ENCODE measurements around the gene CD164L2.
A peak's percentile ranks its signal among the peaks of the same experiment; 100 is the strongest.

The CD164L2 gene

DNA sequence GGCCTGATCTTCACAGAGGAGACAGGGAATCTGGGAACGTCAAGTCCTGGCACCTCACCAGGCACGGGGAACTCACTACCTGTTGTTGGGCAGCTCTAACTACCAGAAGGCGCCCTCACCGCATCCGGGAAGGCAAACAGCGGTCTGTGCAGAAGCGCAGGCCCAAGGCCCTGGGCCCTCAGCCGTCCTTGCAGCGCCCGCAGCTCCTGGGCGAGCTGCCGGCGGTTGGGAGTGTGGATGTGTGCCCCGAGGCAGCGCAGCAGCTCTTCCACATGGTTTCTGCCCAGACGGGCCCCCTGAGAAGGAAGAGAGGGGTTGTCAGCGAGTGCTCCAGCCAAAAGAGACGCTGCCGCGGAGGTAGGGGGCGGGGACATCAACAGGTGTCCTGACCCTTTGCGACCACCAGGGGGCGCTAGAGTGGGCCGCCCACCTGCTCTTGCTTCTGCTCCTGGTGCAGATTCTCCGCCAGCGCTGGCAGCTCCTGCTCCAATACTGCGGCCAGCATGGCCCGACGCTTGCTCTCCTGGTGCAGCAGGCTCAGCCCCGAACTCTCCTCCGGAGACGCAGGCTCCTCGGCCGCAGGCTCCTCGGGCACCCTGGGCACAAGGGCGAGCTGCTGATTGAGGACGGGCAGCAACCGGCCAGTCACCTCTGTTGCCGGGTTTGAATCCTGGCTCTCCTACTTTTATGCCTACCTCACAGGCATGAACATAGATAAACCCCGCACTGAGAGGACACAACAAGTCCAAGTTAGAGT, 25.7 kb downstream of the CD164L2 start (continued):
- TF ChIP-seq ZNF274 (IDR thresholded peaks at IDR 0.05; ENCODE audit: low read length) (no peak), ZNF274 (tag by site-specific recombination; IDR thresholded peaks at IDR 0.05; ENCODE audit: borderline replicate concordance) (no peak), RBAK (tag by site-specific recombination; IDR thresholded peaks at IDR 0.05) (no peak), ZNF112 (tag by site-specific recombination; IDR thresholded peaks at IDR 0.05) (no peak), ZNF132 (tag by site-specific recombination; IDR thresholded peaks at IDR 0.05; ENCODE audit: borderline replicate concordance) (no peak), ZXDB (tag by site-specific recombination; IDR thresholded peaks at IDR 0.05) (no peak), ZNF341 (tag by site-specific recombination; IDR thresholded peaks at IDR 0.05; ENCODE audit: low read depth) (no peak), EGR2 (tag by site-specific recombination; IDR thresholded peaks at IDR 0.05; ENCODE audit: low read depth) (peak; percentile 81), ZNF16 (tag by site-specific recombination; IDR thresholded peaks at IDR 0.05; ENCODE audit: low read depth) (no peak), BCL11A (tag by site-specific recombination; IDR thresholded peaks at IDR 0.05; ENCODE audit: low read depth) (no peak), ZNF623 (tag by site-specific recombination; IDR thresholded peaks at IDR 0.05) (no peak), ZNF214 (tag by site-specific recombination; IDR thresholded peaks at IDR 0.05; ENCODE audit: borderline replicate concordance) (no peak), ZBTB7A (tag by site-specific recombination; IDR thresholded peaks at IDR 0.05; ENCODE audit: low read depth) (no peak), ZNF626 (tag by site-specific recombination; IDR thresholded peaks at IDR 0.05) (no peak), SP7 (tag by site-specific recombination; IDR thresholded peaks at IDR 0.05) (0 out of 2 replicates have a peak, but pooled peaks have one; percentile 22), ZNF2 (tag by site-specific recombination; IDR thresholded peaks at IDR 0.05) (0 out of 2 replicates have a peak, but pooled peaks have one; percentile 36), ZNF169 (tag by site-specific recombination; IDR thresholded peaks at IDR 0.05) (no peak), ZNF514 (tag by site-specific recombination; IDR thresholded peaks at IDR 0.05) (no peak), ZNF654 (tag by site-specific recombination; IDR thresholded peaks at IDR 0.05; ENCODE audit: low read depth) (peak; percentile 28; the same call in 1 of the 2 replicates), MYNN (tag by site-specific recombination; IDR thresholded peaks at IDR 0.05; ENCODE audit: borderline replicate concordance) (no peak), ZNF416 (tag by site-specific recombination; IDR thresholded peaks at IDR 0.05) (no peak), ZNF175 (tag by site-specific recombination; IDR thresholded peaks at IDR 0.05) (no peak), SCRT2 (tag by site-specific recombination; IDR thresholded peaks at IDR 0.05) (peak; percentile 100), ZBTB20 (tag by site-specific recombination; IDR thresholded peaks at IDR 0.05) (no peak), KLF16 (tag by site-specific recombination; IDR thresholded peaks at IDR 0.05) (peak; percentile 87), ZNF549 (tag by site-specific recombination; IDR thresholded peaks at IDR 0.05) (no peak), GLIS1 (tag by site-specific recombination; IDR thresholded peaks at IDR 0.05) (no peak), KLF9 (tag by site-specific recombination; IDR thresholded peaks at IDR 0.05; ENCODE audit: low read depth) (peak; percentile 89), ZFHX2 (tag by site-specific recombination; conservative IDR thresholded peaks at IDR 0.05) (peak; percentile 90), ZNF324 (tag by site-specific recombination; IDR thresholded peaks at IDR 0.05) (no peak), ZNF670 (tag by site-specific recombination; IDR thresholded peaks at IDR 0.05; ENCODE audit: low read depth) (no peak)
- TF ChIP-seq, protein P1, sequence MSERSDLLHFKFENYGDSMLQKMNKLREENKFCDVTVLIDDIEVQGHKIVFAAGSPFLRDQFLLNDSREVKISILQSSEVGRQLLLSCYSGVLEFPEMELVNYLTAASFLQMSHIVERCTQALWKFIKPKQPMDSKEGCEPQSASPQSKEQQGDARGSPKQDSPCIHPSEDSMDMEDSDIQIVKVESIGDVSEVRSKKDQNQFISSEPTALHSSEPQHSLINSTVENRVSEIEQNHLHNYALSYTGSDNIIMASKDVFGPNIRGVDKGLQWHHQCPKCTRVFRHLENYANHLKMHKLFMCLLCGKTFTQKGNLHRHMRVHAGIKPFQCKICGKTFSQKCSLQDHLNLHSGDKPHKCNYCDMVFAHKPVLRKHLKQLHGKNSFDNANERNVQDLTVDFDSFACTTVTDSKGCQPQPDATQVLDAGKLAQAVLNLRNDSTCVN (tag by site-specific recombination; optimal IDR thresholded peaks at IDR 0.05), result no peak
- TF ChIP-seq, protein P2, sequence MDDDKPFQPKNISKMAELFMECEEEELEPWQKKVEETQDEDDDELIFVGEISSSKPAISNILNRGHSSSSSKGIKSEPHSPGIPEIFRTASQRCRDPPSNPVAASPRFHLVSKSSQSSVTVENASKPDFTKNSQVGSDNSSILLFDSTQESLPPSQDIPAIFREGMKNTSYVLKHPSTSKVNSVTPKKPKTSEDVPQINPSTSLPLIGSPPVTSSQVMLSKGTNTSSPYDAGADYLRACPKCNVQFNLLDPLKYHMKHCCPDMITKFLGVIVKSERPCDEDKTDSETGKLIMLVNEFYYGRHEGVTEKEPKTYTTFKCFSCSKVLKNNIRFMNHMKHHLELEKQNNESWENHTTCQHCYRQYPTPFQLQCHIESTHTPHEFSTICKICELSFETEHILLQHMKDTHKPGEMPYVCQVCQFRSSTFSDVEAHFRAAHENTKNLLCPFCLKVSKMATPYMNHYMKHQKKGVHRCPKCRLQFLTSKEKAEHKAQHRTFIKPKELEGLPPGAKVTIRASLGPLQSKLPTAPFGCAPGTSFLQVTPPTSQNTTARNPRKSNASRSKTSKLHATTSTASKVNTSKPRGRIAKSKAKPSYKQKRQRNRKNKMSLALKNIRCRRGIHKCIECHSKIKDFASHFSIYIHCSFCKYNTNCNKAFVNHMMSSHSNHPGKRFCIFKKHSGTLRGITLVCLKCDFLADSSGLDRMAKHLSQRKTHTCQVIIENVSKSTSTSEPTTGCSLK (tag by site-specific recombination; IDR thresholded peaks at IDR 0.05), result no peak
- TF ChIP-seq, protein P3, sequence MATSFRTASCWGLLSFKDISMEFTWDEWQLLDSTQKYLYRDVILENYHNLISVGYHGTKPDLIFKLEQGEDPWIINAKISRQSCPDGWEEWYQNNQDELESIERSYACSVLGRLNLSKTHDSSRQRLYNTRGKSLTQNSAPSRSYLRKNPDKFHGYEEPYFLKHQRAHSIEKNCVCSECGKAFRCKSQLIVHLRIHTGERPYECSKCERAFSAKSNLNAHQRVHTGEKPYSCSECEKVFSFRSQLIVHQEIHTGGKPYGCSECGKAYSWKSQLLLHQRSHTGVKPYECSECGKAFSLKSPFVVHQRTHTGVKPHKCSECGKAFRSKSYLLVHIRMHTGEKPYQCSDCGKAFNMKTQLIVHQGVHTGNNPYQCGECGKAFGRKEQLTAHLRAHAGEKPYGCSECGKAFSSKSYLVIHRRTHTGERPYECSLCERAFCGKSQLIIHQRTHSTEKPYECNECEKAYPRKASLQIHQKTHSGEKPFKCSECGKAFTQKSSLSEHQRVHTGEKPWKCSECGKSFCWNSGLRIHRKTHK (tag by site-specific recombination; IDR thresholded peaks at IDR 0.05), result no peak
- TF ChIP-seq, protein P4, sequence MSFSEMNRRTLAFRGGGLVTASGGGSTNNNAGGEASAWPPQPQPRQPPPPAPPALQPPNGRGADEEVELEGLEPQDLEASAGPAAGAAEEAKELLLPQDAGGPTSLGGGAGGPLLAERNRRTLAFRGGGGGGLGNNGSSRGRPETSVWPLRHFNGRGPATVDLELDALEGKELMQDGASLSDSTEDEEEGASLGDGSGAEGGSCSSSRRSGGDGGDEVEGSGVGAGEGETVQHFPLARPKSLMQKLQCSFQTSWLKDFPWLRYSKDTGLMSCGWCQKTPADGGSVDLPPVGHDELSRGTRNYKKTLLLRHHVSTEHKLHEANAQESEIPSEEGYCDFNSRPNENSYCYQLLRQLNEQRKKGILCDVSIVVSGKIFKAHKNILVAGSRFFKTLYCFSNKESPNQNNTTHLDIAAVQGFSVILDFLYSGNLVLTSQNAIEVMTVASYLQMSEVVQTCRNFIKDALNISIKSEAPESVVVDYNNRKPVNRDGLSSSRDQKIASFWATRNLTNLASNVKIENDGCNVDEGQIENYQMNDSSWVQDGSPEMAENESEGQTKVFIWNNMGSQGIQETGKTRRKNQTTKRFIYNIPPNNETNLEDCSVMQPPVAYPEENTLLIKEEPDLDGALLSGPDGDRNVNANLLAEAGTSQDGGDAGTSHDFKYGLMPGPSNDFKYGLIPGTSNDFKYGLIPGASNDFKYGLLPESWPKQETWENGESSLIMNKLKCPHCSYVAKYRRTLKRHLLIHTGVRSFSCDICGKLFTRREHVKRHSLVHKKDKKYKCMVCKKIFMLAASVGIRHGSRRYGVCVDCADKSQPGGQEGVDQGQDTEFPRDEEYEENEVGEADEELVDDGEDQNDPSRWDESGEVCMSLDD (tag by site-specific recombination; IDR thresholded peaks at IDR 0.05), result no peak

Measured in HEK293 (cell line).